GM12891 (cell line): ENCODE results near the gene SMOC2.

ENCODE experiments used
- POLR2A ChIP-seq: IDR thresholded peaks from 2 replicates; pipeline ENCODE4 v1.6.1; 2011; ENCODE audit warnings: low read depth, low read length, control low read depth
- POLR2AphosphoS5 ChIP-seq: IDR thresholded peaks from 2 replicates; pipeline ENCODE4 v1.6.1; 2011; ENCODE audit warnings: low read depth, low read length, control low read depth
- SPI1 ChIP-seq: IDR thresholded peaks from 2 replicates; pipeline ENCODE4 v1.6.1; 2011; ENCODE audit warnings: low read depth, low read length, control low read depth

DNA sequence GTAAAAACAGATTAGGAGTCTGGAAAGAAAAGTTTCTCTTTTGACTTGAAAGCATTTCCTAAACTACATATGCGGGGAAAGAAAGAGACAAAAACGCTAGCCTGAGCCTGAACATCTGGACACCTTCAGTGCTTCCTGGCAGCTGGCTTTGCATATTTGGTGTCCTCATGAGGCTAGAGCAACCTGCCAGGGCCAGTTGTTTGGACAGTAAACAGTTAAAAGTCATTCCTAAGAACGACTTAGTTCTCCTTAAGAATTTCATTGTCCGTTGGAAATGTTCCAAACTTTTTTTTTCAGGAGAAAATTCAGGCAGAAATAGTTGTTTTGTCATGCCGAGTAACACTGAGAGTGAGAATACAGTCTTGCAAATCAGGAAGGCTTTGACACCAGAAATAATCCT, 199.8 kb downstream of the SMOC2 start:
- no peak for TF ChIP-seq POLR2A
- TF ChIP-seq POLR2AphosphoS5: no peak
- TF ChIP-seq SPI1: no peak
